Muscle of leg (tissue), 11 donors: ENCODE data around the gene FAM149A. TPM values are rescaled to one million over a fixed set of nuclear protein-coding genes. Genes with fewer than 3 reads are reported as not detected.

Experiments used
- DNase-seq: peaks from one replicate; pipeline ENCODE4 v3.0.0; 2013
- H3K27ac ChIP-seq: one replicate; pipeline ENCODE4 v1.5.1; 2013; ENCODE audit warnings: mild to moderate bottlenecking, low read length, control low read depth
- H3K27me3 ChIP-seq: one replicate; pipeline ENCODE4 v1.6.1; 2013; ENCODE audit warnings: low read length; ENCODE audit not compliant: control insufficient read depth, insufficient read depth
- H3K36me3 ChIP-seq: one replicate; pipeline ENCODE4 v1.6.1; 2013; ENCODE audit warnings: low read length; ENCODE audit not compliant: control insufficient read depth, insufficient read depth
- H3K4me1 ChIP-seq: one replicate; pipeline ENCODE4 v1.6.1; 2013; ENCODE audit warnings: low read length; ENCODE audit not compliant: control insufficient read depth, insufficient read depth
- H3K4me3 ChIP-seq: one replicate; pipeline ENCODE4 v1.5.1; 2013; ENCODE audit warnings: low read length, control low read depth
- H3K9me3 ChIP-seq: replicated peaks from 2 replicates; pipeline ENCODE4 v1.6.1; 2013; ENCODE audit warnings: low read depth, low read length; ENCODE audit not compliant: control insufficient read depth
- WGBS: methylation state at CpG from one replicate; pipeline ENCODE4 v1.1.5; 2013; ENCODE audit warnings: missing lambda C conversion rate; ENCODE audit not compliant: insufficient coverage; 5-methylcytosine and 5-hydroxymethylcytosine counted together
- polyA plus RNA-seq, 8 donors: library from polyadenylated mRNA; unstranded; fragments of 120-200 nt; gene quantifications; one replicate each; pipeline versions ENCODE4 v1.2.1 to v1.2.3, GENCODE V29; 2013; ENCODE audit warnings: inconsistent platforms in 1 of 8, low replicate concordance in 1 of 8; ENCODE audit not compliant: insufficient read length in 8 of 8, insufficient read depth in 1 of 8
- total RNA-seq: library from RNA; stranded (reverse); fragments of 120-200 nt; gene quantifications from one replicate; pipeline ENCODE4 v1.2.4, GENCODE V29; 2013

FAM149A gene
- total and polyA plus RNA-seq, 9 donors, result 5.3 to 10.2 (median 7.5) TPM

GRCh38 chr4:186132577-186133242 is 28.2 kb downstream of the FAM149A start:
- Histone ChIP-seq H3K27me3 (no peaks in the 10 kb centered on the region), H3K4me3 (no peak overlapping the region), H3K9me3 (no peaks in the 10 kb centered on the region), H3K36me3 (no peaks in the 10 kb centered on the region), H3K4me1 (no peaks in the 10 kb centered on the region), H3K27ac (no peak overlapping the region)
- 50% methylated on average over 1 of the region's 4 CpGs for WGBS
- no peak for DNase-seq

- H3K4me3 ChIP-seq, result no peak overlapping the region
Observed at GRCh38 chr4:186134257-186134656, 29.8 kb downstream of the FAM149A start.

GRCh38 chr4:186134861-186135260 is 30.4 kb downstream of the FAM149A start:
- H3K4me3 ChIP-seq, result no peak overlapping the region
- no peaks in the 10 kb centered on the region for H3K4me1 ChIP-seq
- no peaks in the 10 kb centered on the region for H3K36me3 ChIP-seq
- H3K27ac ChIP-seq, result no peak overlapping the region
- no peaks in the 10 kb centered on the region for H3K27me3 ChIP-seq
- no peaks in the 10 kb centered on the region for H3K9me3 ChIP-seq
- 77% methylated on average over 9 of the region's 11 CpGs for WGBS
- DNase-seq, result no peak

More at GRCh38 chr4:186134257-186134656, 29.8 kb downstream of the FAM149A start:
- DNase-seq, result peak; percentile 60
- H3K36me3 ChIP-seq, result no peaks in the 10 kb centered on the region
- no peaks in the 10 kb centered on the region for H3K9me3 ChIP-seq
- H3K27ac ChIP-seq, result no peak overlapping the region
- no peaks in the 10 kb centered on the region for H3K27me3 ChIP-seq
- no peaks in the 10 kb centered on the region for H3K4me1 ChIP-seq
- WGBS, result 70% methylated on average over 3 of the region's 3 CpGs

- Histone ChIP-seq H3K4me3 (no peak overlapping the region), H3K27ac (no peak overlapping the region), H3K4me1 (no peaks in the 10 kb centered on the region), H3K9me3 (no peaks in the 10 kb centered on the region), H3K27me3 (peaks cover under 1% of the 10 kb centered on the region), H3K36me3 (no peaks in the 10 kb centered on the region)
- WGBS, result no CpG with 5 or more reads among the region's 6 CpGs
- peak; percentile 49 for DNase-seq
Observed at GRCh38 chr4:186137196-186137794, 32.8 kb downstream of the FAM149A start.

GRCh38 chr4:186144198-186144945 is 39.9 kb downstream of the FAM149A start:
- Histone ChIP-seq H3K4me1 (peaks cover 11% of the 10 kb centered on the region), H3K27me3 (peaks cover 5% of the 10 kb centered on the region), H3K27ac (peak overlapping the region; percentile 88), H3K9me3 (no peaks in the 10 kb centered on the region), H3K36me3 (no peaks in the 10 kb centered on the region), H3K4me3 (peak overlapping the region; percentile 62)
- DNase-seq, result peak; percentile 89
- WGBS, result under 1% methylated on average over 54 of the region's 72 CpGs

- H3K4me1 ChIP-seq, result peaks cover 13% of the 10 kb centered on the region
- H3K27me3 ChIP-seq, result peaks cover 5% of the 10 kb centered on the region
- no peaks in the 10 kb centered on the region for H3K36me3 ChIP-seq
- peak; percentile 79 for DNase-seq
- peak overlapping the region; percentile 62 for H3K4me3 ChIP-seq
- no peaks in the 10 kb centered on the region for H3K9me3 ChIP-seq
- under 1% methylated on average over 51 of the region's 54 CpGs for WGBS
- peak overlapping the region; percentile 76 for H3K27ac ChIP-seq
Observed at GRCh38 chr4:186144946-186145569, 40.6 kb downstream of the FAM149A start.

- peaks cover 14% of the 10 kb centered on the region for H3K4me1 ChIP-seq
- H3K4me3 ChIP-seq, result no peak overlapping the region
- H3K27me3 ChIP-seq, result peaks cover 5% of the 10 kb centered on the region
- no peaks in the 10 kb centered on the region for H3K9me3 ChIP-seq
- DNase-seq, result peak; percentile 22
- WGBS, result 60% methylated on average over 8 of the region's 9 CpGs
- no peak overlapping the region for H3K27ac ChIP-seq
- H3K36me3 ChIP-seq, result no peaks in the 10 kb centered on the region
Observed at GRCh38 chr4:186146458-186146857, 42.0 kb downstream of the FAM149A start.

- H3K4me1 ChIP-seq, result peaks cover 14% of the 10 kb centered on the region
- no peak for DNase-seq
- WGBS, result no CpG with 5 or more reads among the region's 1 CpG
- no peak overlapping the region for H3K27ac ChIP-seq
- no peak overlapping the region for H3K4me3 ChIP-seq
- no peaks in the 10 kb centered on the region for H3K36me3 ChIP-seq
- H3K9me3 ChIP-seq, result no peaks in the 10 kb centered on the region
- H3K27me3 ChIP-seq, result peaks cover 2% of the 10 kb centered on the region
Observed at GRCh38 chr4:186148336-186148975, 44.0 kb downstream of the FAM149A start.

GRCh38 chr4:186149872-186150271 is 45.4 kb downstream of the FAM149A start:
- no peaks in the 10 kb centered on the region for H3K9me3 ChIP-seq
- WGBS, result 14% methylated on average over 3 of the region's 14 CpGs
- H3K36me3 ChIP-seq, result peaks cover 5% of the 10 kb centered on the region
- H3K4me3 ChIP-seq, result no peak overlapping the region
- no peak overlapping the region for H3K27ac ChIP-seq
- H3K4me1 ChIP-seq, result peaks cover 8% of the 10 kb centered on the region
- peaks cover 2% of the 10 kb centered on the region for H3K27me3 ChIP-seq
- peak; percentile 84 for DNase-seq
